HepG2 (cell line): ENCODE data around the gene DUS1L. TPM values are rescaled to one million over a fixed set of nuclear protein-coding genes. Genes with fewer than 3 reads are reported as not detected.

Experiments
- ATF5 ChIP-seq: sonication (generic); formaldehyde crosslinking; IDR thresholded peaks from 2 replicates; pipeline ENCODE4 v1.4.0; 2020; ENCODE audit warnings: mild to moderate bottlenecking, low read depth, missing genetic modification reagents
- CEBPZ ChIP-seq: IDR thresholded peaks from 2 replicates; pipeline ENCODE4 v1.6.1; 2012; ENCODE audit warnings: low read length, improper control_type of control experiment
- CHCHD3 ChIP-seq: sonication (generic); formaldehyde crosslinking; IDR thresholded peaks from 2 replicates; pipeline ENCODE4 v1.8.0; 2022; ENCODE audit warnings: mild to moderate bottlenecking, missing genetic modification reagents, moderate library complexity
- CHD2 ChIP-seq: IDR thresholded peaks from 2 replicates; pipeline ENCODE4 v1.6.1; 2011; ENCODE audit warnings: low read depth, low read length, improper control_type of control experiment
- FUBP1 ChIP-seq: sonication (generic); formaldehyde crosslinking; IDR thresholded peaks from 2 replicates; pipeline ENCODE4 v1.5.1; 2020; ENCODE audit warnings: missing genetic modification reagents, mild to moderate bottlenecking, borderline replicate concordance
- HHEX ChIP-seq: IDR thresholded peaks from 2 replicates; pipeline ENCODE4 v1.6.1; 2016; ENCODE audit warnings: control low read depth
- HIVEP1 ChIP-seq: sonication (generic); formaldehyde crosslinking; IDR thresholded peaks from 2 replicates; pipeline ENCODE4 v1.4.0; 2020; ENCODE audit warnings: mild to moderate bottlenecking, missing genetic modification reagents
- KDM3A ChIP-seq: IDR thresholded peaks from 2 replicates; pipeline ENCODE4 v1.6.1; 2018; ENCODE audit warnings: low read depth, missing compliant biosample characterization
- KMT2A ChIP-seq: sonication (generic); formaldehyde crosslinking; IDR thresholded peaks from 2 replicates; pipeline ENCODE4 v1.4.0; 2020; ENCODE audit warnings: missing genetic modification reagents
- MEF2D ChIP-seq: sonication (generic); formaldehyde crosslinking; IDR thresholded peaks from 2 replicates; pipeline ENCODE4 v1.5.1; 2020; ENCODE audit warnings: mild to moderate bottlenecking, missing genetic modification reagents
- NCOA5 ChIP-seq: sonication (generic); formaldehyde crosslinking; IDR thresholded peaks from 2 replicates; pipeline ENCODE4 v1.4.0; 2020; ENCODE audit warnings: missing genetic modification reagents
- NR2F2 ChIP-seq: IDR thresholded peaks from 2 replicates; pipeline ENCODE4 v1.6.1; 2012; ENCODE audit warnings: low read depth, inconsistent platforms, borderline replicate concordance
- PBX2 ChIP-seq: IDR thresholded peaks from 2 replicates; pipeline ENCODE4 v1.6.1; 2016; ENCODE audit warnings: control low read depth
- PLSCR1 ChIP-seq: sonication (generic); formaldehyde crosslinking; IDR thresholded peaks from 2 replicates; pipeline ENCODE4 v1.5.0; 2020; ENCODE audit warnings: missing genetic modification reagents, mild to moderate bottlenecking, borderline replicate concordance
- STAT5B ChIP-seq: sonication (generic); formaldehyde crosslinking; IDR thresholded peaks from 2 replicates; pipeline ENCODE4 v1.4.0; 2020; ENCODE audit warnings: missing genetic modification reagents
- ZBTB26 ChIP-seq: IDR thresholded peaks from 2 replicates; pipeline ENCODE4 v1.6.1; 2016; ENCODE audit warnings: missing compliant biosample characterization, missing genetic modification reagents, borderline replicate concordance
- ZKSCAN1 ChIP-seq: fragments of 150-350 bp; IDR thresholded peaks from 2 replicates; pipeline ENCODE4 v1.6.1; 2014; ENCODE audit warnings: low read length
- ZNF12 ChIP-seq: sonication (generic); formaldehyde crosslinking; IDR thresholded peaks from 2 replicates; pipeline ENCODE4 v1.5.0; 2020; ENCODE audit warnings: missing genetic modification reagents
- ZNF138 ChIP-seq: sonication (generic); formaldehyde crosslinking; IDR thresholded peaks from 2 replicates; pipeline ENCODE4 v1.5.0; 2020; ENCODE audit warnings: mild to moderate bottlenecking, low read depth, missing genetic modification reagents
- ZNF431 ChIP-seq: sonication (generic); formaldehyde crosslinking; IDR thresholded peaks from 2 replicates; pipeline ENCODE4 v1.9.0; 2022; ENCODE audit warnings: missing genetic modification reagents, low read depth, mild to moderate bottlenecking, borderline replicate concordance
- ZNF720 ChIP-seq: sonication (generic); formaldehyde crosslinking; IDR thresholded peaks from 2 replicates; pipeline ENCODE4 v1.4.0; 2020; ENCODE audit warnings: missing genetic modification reagents
- ZNF841 ChIP-seq: sonication (generic); formaldehyde crosslinking; IDR thresholded peaks from 2 replicates; pipeline ENCODE4 v1.8.1; 2023; ENCODE audit warnings: missing genetic modification reagents, borderline replicate concordance
- polyA plus RNA-seq, 8 experiments: library from polyadenylated mRNA; depleted of rRNA in 3 of 8; stranded (reverse) in 7 of 8; unstranded in 1 of 8; fragments of >200 nt; fragmentation: Illumina TruSeq in 4 of 8; extraction: Trizol in 4 of 8; gene quantifications; 2 replicates each; pipeline versions ENCODE4 v1.2.1 to v1.2.3, GENCODE V29; 2011 to 2016; ENCODE audit warnings: low read depth in 4 of 8, missing spikeins in 1 of 8, mixed read lengths in 1 of 8; ENCODE audit not compliant: insufficient read depth in 1 of 8
- total RNA-seq, 5 experiments: library from RNA; depleted of rRNA; stranded (reverse); fragments of >200 nt; fragmentation: Illumina TruSeq; extraction: Trizol; gene quantifications; 2 replicates each; pipeline ENCODE4 v1.2.3, GENCODE V29; 2016; ENCODE audit warnings: low read depth in 1 of 5

The DUS1L gene
- total and polyA plus RNA-seq, 2 of the 13 experiments (the other 11 are each of a cell fraction or from before 2014, with no cell fraction given) = 81.0 to 109 TPM

GRCh38 chr17:82039695-82040299, 25.8 kb downstream of the DUS1L start (continued):
- TF ChIP-seq ZNF841 (CRISPR knock-in tag) (no peak), KMT2A (CRISPR knock-in tag) (no peak), NR2F2 (peak; percentile 35; the same call in 1 of the 2 replicates), MEF2D (CRISPR knock-in tag) (no peak), NCOA5 (no peak), STAT5B (CRISPR knock-in tag) (no peak), ATF5 (CRISPR knock-in tag) (no peak), PLSCR1 (CRISPR knock-in tag) (no peak), ZKSCAN1 (no peak), HIVEP1 (CRISPR knock-in tag) (no peak), KDM3A (CRISPR knock-in tag) (no peak), CHCHD3 (CRISPR knock-in tag) (no peak), HHEX (CRISPR knock-in tag) (no peak), ZNF12 (CRISPR knock-in tag) (no peak), FUBP1 (no peak), ZBTB26 (CRISPR knock-in tag) (no peak), CEBPZ (no peak), PBX2 (CRISPR knock-in tag) (no peak), CHD2 (no peak), ZNF431 (CRISPR knock-in tag) (no peak), ZNF138 (CRISPR knock-in tag) (no peak), ZNF720 (CRISPR knock-in tag) (no peak)
